Sciatic nerve (tissue), 2 donors: Measurements from ENCODE around the gene LGALS8. TPM values are rescaled to one million over a fixed set of nuclear protein-coding genes. Genes with fewer than 3 reads are reported as not detected.
"Not testable (repeated sequence)": the region's sequence is repeated elsewhere in the genome, so short reads cannot be mapped to it uniquely, and the experiment has no call there.

ENCODE experiments used
- ATAC-seq: fragments of 200-7000 bp; cut with Tn5 transposase; one replicate; pipeline ENCODE4 v1.9.1; 2020; ENCODE audit warnings: mild to moderate bottlenecking, moderate library complexity
- DNase-seq: peaks from one replicate; pipeline ENCODE4 v3.0.0-alpha.2; 2020; ENCODE audit warnings: low spot score
- intact Hi-C: fragments of 100-400 bp; cut with DNase I; formaldehyde crosslinking; loops from one replicate; pipeline ENCODE4 v1.14.2; 2022
- total RNA-seq: library from RNA; stranded (reverse); fragmentation: NEBNext Ultra II Directional; extraction: Animal tissue kit (Norgen Biotek cat#: 25700); gene quantifications from one replicate; pipeline ENCODE4 v1.2.1, GENCODE V29; 2021
- donor health status: DM: no; HTN: no; CAD: no.
- donor health status: DM: no; HTN: no; CAD: no.

Gene LGALS8
- total RNA-seq, 1 donor from 2014 or later: 69.4 TPM

DNA sequence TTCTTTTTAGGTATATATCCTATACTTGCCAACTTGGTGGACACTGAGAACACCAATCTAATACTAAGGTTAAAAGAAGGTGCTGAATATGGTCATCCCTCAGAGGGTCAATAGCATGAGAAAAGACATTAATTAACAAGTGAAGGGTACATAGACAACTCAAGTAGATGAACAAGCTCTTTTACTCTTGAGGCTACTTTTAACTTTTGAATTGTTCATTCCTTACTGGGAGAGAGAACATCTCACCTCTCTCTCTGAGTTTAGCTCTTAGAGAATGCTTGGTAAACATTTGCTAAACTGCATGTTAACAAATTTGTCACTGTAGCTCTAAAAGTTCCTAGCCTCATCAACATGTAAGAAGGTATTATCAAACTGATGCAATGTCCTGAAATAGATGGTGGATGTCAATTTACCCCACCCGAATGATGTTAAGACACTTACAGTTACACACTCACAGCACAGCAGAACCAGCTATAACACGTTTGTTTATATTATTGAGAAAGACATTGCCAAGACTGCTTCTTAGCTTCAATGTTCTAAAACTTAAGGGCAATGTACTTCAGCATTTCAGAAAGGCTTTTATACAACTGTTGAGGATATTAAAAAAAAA, 44.6 kb downstream of the LGALS8 start:
- ATAC-seq (no peak), DNase-seq (no peak)
- intact Hi-C loops: no loop called here

DNA sequence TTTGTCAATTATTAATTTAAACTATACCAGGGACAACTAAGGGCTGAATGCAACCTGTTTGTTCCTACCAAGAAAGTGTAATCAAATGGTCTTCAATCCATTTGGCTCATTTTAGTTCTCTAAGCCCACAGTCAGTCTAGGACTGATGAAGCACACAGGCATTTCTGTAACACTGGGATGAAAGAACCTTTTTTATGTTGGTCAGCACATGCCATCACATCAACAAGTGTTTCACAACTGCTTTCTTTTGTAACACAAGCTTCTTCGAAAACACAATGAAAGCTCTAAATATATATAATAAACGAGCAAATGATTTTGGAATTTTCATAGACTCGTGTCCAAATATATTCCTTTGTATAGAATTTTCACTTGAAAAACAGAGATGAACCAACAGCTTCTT, 51.7 kb downstream of the LGALS8 start:
- intact Hi-C loops: no loop called here
- DNase-seq: no peak
- ATAC-seq: no peak

GRCh38 chr1:236576004-236576403, 52.2 kb downstream of the LGALS8 start:
- no peak for DNase-seq
- intact Hi-C loops: no loop called here
- no peak for ATAC-seq

- ATAC-seq, intact Hi-C loops, DNase-seq: not testable (repeated sequence)
Observed at GRCh38 chr1:236577041-236577440, 53.3 kb downstream of the LGALS8 start.

DNA sequence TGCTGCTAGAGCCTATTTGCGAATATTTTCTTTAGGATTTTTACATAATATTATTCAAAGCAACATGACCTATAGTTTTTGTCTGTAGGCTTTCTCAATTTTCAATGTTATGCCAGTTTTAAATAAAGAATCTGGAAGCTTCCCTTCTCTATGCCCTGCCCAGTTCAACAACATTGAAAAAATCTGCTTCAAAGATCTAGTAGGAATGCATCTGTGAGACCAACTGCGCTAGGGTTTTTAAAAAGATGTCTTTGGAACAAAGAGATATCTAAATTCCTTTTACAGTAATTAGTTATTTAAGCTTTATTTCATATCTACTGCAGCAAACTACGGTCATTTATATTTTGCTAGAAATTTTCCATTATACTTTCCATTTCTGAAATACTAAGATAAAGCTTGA, 54.9 kb downstream of the LGALS8 start:
- ATAC-seq: no peak
- intact Hi-C loops: no loop called here
- DNase-seq: no peak

DNA sequence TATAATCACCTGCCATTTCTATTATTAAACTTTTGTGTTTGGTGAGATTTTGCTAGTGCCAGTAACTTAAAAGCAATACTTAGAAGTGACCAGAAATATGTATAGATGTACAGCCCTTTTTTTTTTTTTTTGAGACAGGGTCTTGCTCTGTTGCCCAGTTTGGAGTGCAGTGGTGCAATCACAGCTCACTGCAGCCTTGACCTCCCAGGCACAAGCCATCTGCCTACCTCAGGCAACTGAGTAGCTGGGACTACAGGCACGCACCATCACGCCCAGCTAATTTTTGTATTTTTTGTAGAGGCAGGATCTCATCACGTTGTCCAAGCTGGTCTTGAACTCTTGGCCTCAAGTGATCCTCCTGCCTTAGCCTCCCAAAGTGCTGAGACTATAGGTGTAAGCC, 56.6 kb downstream of the LGALS8 start:
- intact Hi-C loops, DNase-seq, ATAC-seq: not testable (repeated sequence)

- ATAC-seq (no peak), DNase-seq (no peak)
- intact Hi-C loops: no loop called here
Observed at GRCh38 chr1:236581528-236581927, 57.7 kb downstream of the LGALS8 start.

- intact Hi-C loops: no loop called here
- DNase-seq (no peak), ATAC-seq (no peak)
Observed at GRCh38 chr1:236589531-236589930, 65.7 kb downstream of the LGALS8 start.

DNA sequence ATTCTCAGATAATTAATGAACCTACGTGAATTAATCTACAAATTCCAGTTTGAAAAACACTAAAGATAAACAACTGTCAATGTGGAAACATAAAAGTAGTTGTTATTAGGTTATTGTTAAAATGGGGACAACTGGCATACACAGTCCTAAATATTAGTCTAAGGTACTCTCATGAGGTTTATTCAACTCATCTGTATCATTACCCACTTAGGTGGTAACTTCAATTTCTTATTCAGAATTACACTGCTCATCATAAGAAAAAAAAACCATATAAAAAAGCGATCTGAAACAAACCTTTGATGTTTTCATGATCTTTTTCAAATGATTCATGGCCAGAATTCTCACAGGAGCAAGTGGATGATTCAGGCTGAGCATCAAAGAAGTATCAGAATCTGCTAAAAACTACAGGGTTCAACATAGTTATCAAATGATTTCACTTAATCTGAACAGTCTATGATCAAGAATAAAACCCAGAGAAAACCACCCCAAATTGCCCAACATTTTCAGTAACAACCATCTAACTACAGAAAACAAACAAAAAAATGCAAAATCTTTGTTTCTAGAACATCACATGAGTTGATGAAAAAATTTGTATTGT, 66.9 kb downstream of the LGALS8 start:
- DNase-seq (no peak), ATAC-seq (no peak)
- intact Hi-C loops: no loop called here

- DNase-seq: no peak
- ATAC-seq: no peak
- intact Hi-C loops: no loop called here
Observed at GRCh38 chr1:236602171-236602570, 78.4 kb downstream of the LGALS8 start.

Other genes with a start within 250 kb of the LGALS8 start
- 10.6 TPM for gene ERO1B, start 242.0 kb upstream of the LGALS8 start, total RNA-seq
- gene EDARADD, start 129.7 kb upstream of the LGALS8 start, total RNA-seq: 2.2 TPM
- gene HEATR1, start 80.5 kb downstream of the LGALS8 start, total RNA-seq: 33.7 TPM
- 0.58 TPM for gene ACTN2, start 162.5 kb downstream of the LGALS8 start, total RNA-seq